GM06990 (cell line): ENCODE data around the gene NKX3-2.
"Not testable (repeated sequence)": the region's sequence is repeated elsewhere in the genome, so short reads cannot be mapped to it uniquely, and the experiment has no call there.

Experiments
- DNase-seq: peaks from one replicate; pipeline ENCODE4 v3.0.0-alpha.2; 2011; ENCODE audit not compliant: insufficient read length; ENCODE audit errors: extremely low read depth
- H3K27me3 ChIP-seq: replicated peaks from 2 replicates; pipeline ENCODE4 v1.6.0; 2011; ENCODE audit warnings: low read length; ENCODE audit not compliant: control insufficient read depth, insufficient read depth
- H3K36me3 ChIP-seq: 2 replicates; pipeline ENCODE4 v1.5.1; 2011; ENCODE audit warnings: low read length; ENCODE audit not compliant: control insufficient read depth, insufficient read depth
- H3K4me3 ChIP-seq: replicated peaks from 2 replicates; pipeline ENCODE4 v1.5.1; 2011; ENCODE audit warnings: low read depth, mild to moderate bottlenecking, control low read depth, low read length
- TF ChIP-seq, protein P1 (sequence below): IDR thresholded peaks from 2 replicates; pipeline ENCODE4 v1.5.1; 2011; ENCODE audit warnings: low read length, control low read depth, mild to moderate bottlenecking, inconsistent platforms; ENCODE audit not compliant: insufficient read depth, poor library complexity, severe bottlenecking

The NKX3-2 gene

DNA sequence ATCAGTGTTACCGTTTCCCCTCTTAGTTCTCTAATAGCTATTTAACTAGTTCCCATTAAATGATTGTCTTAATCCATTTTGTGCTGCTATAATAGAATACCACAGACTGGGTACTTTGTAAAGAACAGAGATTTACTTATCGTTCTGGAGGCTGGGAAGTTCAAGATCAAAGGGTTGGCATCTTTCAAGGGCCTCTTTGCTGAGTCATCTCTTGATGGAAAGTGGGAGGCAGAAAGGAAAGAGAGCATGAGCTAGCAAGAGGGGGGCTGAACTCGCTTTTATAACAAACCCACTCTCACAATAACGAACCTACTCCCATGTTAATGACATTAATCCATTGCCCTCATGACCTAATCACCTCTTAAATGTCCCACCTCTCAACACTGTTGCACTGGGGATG is 17.4 kb upstream of the NKX3-2 start:
- Histone ChIP-seq H3K36me3 (no peaks in the 10 kb centered on the region), H3K4me3 (no peak overlapping the region), H3K27me3 (no peaks in the 10 kb centered on the region)
- no peak for DNase-seq
- TF ChIP-seq, protein P1, sequence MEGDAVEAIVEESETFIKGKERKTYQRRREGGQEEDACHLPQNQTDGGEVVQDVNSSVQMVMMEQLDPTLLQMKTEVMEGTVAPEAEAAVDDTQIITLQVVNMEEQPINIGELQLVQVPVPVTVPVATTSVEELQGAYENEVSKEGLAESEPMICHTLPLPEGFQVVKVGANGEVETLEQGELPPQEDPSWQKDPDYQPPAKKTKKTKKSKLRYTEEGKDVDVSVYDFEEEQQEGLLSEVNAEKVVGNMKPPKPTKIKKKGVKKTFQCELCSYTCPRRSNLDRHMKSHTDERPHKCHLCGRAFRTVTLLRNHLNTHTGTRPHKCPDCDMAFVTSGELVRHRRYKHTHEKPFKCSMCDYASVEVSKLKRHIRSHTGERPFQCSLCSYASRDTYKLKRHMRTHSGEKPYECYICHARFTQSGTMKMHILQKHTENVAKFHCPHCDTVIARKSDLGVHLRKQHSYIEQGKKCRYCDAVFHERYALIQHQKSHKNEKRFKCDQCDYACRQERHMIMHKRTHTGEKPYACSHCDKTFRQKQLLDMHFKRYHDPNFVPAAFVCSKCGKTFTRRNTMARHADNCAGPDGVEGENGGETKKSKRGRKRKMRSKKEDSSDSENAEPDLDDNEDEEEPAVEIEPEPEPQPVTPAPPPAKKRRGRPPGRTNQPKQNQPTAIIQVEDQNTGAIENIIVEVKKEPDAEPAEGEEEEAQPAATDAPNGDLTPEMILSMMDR: no peak

DNA sequence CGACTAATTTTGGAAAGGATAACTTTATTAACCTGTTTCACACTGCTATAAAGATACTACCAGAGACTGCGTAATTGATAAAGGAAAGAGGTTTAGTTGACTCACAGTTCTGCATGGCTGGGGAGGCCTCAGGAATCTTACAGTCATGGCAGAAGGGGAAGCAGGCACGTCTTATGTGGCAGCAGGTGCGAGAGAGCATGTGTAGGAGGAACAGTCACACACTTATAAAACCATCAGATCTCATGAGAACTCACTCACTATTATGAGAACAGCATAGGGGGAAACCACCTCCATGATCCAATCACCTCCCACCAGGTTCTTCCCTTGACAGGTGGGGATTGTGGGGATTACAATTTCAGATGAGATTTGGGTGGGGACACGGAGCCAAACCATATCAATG is 15.8 kb upstream of the NKX3-2 start:
- H3K36me3 ChIP-seq, H3K4me3 ChIP-seq, DNase-seq, H3K27me3 ChIP-seq: not testable (repeated sequence)

DNA sequence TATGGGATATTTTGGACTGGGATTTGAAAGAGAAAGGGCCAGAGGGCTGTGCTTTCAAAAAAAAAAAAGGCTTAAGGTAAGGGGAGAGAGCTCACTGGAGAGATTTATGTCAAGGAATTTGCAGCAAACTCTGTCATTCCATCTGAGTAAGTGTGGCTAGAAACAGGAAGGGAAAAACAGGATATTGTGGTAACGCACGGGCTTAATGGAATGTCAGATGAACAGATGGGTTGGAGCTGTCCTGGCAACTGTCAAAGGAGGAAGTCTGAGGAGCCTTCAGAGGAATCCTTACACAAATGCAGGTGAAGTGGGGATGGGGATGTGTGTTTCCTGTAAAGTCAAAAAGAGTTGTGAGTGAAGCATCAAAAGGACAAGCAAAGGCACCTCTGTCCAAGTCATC is 15.1 kb upstream of the NKX3-2 start:
- H3K36me3 ChIP-seq: no peaks in the 10 kb centered on the region
- no peak overlapping the region for H3K4me3 ChIP-seq
- H3K27me3 ChIP-seq: no peaks in the 10 kb centered on the region
- TF ChIP-seq, protein P1: no peak
- no peak for DNase-seq

DNA sequence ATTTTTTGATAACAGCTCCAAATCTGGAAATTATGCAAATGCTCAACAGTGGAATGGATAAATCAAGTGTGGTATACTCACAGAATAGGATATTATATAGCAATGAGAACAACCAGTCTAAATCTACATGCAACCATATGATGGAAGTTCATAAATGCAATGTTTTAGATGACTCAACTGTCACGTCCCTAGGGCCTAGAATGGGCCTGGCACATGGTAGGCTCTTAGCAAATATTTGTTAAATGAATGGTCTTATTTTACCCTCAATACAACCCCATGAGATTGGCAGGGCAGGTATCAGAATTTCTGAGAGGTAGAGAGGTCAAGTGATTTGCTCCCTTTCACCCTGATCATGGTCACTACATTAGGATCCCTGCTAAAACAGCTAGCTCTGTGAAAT is 14.6 kb upstream of the NKX3-2 start:
- Histone ChIP-seq H3K4me3 (no peak overlapping the region), H3K36me3 (no peaks in the 10 kb centered on the region), H3K27me3 (no peaks in the 10 kb centered on the region)
- no peak for DNase-seq
- TF ChIP-seq, protein P1: no peak

DNA sequence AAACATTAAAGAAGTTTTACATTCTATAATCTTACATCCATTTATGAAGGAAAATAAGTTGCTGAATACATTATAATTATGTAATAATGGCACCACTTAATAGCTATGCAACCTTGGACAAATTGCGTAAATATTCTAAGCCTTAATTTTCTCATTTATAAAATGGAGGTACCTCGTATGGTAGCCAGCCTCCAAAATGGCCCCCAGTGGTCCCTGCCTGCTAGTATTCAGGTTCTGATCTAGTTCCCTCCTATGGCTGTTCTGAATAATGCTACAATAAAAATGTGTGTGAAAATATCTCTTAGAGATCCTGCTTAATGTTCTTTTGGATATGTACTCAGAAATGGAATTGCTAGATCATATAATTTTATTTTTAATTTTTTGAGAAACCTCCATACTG is 11.0 kb upstream of the NKX3-2 start:
- TF ChIP-seq, protein P1: no peak
- Histone ChIP-seq H3K36me3 (no peaks in the 10 kb centered on the region), H3K27me3 (no peaks in the 10 kb centered on the region), H3K4me3 (no peak overlapping the region)
- DNase-seq: no peak

DNA sequence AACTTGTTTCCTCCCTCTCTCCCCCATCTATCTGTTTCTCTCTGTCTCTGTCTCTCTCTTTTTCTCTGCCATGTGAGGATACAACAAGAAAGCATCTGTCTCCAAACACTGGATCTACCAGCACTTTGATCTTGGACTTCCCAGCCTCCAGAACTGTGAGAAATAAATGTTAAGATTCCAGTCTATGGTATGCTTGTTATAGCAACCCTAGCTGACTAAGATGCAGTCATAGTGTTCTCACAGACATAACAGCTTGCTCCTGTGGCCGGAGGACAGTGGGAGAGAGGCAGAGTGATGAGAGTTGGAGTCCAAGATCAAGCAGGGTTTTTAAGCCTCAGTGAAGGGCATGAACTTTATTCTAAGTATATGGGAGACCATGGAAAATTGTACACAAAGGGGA is 8.8 kb upstream of the NKX3-2 start:
- DNase-seq: no peak
- no peaks in the 10 kb centered on the region for H3K36me3 ChIP-seq
- TF ChIP-seq, protein P1: no peak
- H3K4me3 ChIP-seq: no peak overlapping the region
- no peaks in the 10 kb centered on the region; the same call in none of the 2 replicates for H3K27me3 ChIP-seq
